A673 (cell line): Measurements from ENCODE around the gene PNPLA5.

Source experiments
- CTCF ChIP-seq: fragments of 300-800, 200-600 bp; sonication (generic); conservative IDR thresholded peaks from 2 replicates; pipeline ENCODE4 v1.5.1; 2017; ENCODE audit warnings: low read depth, mild to moderate bottlenecking, antibody characterized with exemption, low read length, moderate library complexity, mixed read lengths
- EZH2 ChIP-seq: fragments of 200-600 bp; sonication (generic); IDR thresholded peaks from 2 replicates; pipeline ENCODE4 v1.6.1; 2017; ENCODE audit warnings: borderline replicate concordance, low read depth, mild to moderate bottlenecking, mixed read lengths, antibody characterized with exemption, low read length; ENCODE audit not compliant: poor library complexity, severe bottlenecking

DNA sequence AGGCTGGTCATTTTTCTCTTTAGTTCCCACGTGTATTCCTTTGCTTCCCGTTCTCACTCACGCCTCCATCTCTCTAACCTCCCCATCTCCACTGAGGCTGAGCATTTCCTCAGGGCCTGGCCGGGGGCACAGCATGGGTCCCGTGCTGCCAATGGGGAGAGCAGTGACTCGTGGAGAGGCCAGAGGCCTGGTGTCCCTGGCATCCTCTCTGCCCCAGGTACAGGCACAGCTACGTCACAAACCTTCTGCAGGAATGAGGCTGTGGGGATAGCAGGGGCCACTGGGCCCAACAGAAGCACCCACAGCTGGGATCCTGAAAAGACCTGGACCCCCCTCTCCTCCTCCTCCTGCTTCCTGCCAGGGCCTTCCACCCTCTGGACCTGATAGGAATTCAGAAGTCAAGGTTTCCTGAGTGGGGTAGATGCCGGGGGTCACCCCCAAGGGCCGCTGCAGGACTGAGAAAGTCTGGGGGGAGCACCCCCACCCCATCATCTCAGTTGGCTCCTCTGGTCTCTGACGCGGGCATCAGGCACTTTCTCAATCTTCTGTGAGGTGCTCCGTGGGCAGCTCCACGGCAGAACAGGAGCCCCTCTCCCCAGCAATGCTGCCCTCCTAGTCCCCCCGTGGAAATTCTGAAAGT is 11.8 kb downstream of the PNPLA5 start:
- TF ChIP-seq CTCF (no peak), EZH2 (no peak)
